ENCODE results near the gene SPDEF.

SPDEF gene

DNA sequence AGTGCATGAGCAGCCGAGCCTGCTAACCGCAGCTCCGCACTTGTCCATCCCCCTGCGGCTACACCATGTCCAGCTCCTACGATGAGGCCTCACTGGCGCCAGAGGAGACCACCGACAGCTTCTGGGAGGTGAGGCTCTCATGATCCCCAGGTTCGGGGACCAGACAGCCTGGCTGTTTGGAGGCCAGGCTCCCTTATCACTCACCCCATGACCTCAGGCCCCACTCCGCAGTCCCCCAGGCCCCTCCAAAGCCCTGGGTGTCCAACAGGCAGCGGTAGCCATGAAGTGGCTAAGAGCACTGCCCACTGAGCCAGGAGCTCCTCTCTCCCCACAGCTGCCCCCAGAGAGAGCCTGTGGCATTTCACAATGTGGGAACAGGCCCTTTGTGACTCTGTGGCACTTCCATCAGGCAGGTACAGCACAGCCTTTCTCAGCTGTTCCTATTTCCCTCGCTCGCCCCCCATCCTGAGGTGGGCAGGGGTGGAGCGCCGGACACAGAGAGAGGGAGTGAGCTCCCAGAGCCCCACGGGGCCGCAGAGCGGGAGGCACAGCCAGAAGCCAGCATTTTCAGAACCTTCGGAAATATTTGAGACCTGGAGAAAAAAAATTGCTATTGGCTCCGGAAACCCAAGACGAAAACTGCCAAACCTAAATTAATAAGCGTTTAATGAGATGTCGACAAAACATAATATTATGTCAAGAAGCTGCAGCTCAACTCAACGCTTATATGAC lies 29.7 kb downstream of the SPDEF start:
- peak in 1 of 2 experiments; percentile 14 for DNase-seq

DNA sequence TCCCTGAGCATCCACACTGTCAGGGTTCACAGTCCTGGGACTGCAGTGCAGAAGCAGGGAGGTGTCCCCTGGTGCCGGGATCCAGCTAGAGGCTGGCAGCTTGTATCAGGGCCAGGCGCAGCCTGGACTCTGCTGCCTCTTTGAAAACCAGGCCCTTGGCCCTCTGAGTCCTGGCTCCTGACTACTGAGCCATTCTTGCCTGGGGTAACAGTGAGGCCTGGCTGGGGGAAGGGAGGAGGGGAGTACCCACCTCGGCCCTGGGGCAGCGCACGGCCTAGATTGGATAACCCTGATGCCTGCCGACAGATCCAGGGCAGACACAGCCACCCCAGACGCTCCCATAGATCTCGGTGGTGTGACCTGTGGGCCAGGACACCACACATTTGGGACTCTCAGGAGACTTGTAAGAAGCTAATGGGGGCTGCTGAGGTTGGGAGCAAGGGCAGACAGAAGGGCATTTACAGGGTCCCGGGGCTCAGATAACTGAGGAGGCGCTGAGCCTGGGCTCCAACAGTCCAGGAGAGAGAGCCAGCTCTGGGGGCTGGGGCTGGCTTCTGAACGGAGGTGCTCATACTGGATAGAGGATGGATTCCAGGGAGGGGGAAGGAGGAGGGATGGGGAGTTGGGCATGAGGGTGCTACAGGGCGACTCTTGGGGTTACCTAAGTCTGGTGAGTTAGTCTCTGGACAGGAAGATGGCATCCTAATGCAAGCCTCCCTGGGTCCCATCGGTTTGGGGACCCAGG lies 30.5 kb downstream of the SPDEF start:
- no peak for DNase-seq

DNA sequence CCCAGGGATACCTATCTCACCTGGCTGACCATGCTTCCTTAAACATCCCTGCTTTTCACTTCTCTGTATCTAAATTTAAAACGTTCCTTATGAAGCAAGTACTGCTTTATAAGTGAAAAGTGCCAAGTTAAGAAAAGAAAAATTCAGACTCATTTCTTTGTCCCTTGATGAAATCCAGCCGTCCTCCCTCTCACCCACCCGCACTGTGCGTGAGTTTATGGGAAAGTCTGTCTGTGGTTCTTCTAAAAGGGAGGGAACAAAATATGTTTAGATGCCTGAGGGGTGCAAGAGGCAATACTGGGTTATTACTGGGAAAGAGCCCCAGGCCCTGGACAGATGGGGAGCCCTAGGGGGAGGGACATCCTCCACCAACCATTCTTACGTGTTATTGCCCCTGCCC lies 31.2 kb downstream of the SPDEF start:
- no peak for DNase-seq

DNA sequence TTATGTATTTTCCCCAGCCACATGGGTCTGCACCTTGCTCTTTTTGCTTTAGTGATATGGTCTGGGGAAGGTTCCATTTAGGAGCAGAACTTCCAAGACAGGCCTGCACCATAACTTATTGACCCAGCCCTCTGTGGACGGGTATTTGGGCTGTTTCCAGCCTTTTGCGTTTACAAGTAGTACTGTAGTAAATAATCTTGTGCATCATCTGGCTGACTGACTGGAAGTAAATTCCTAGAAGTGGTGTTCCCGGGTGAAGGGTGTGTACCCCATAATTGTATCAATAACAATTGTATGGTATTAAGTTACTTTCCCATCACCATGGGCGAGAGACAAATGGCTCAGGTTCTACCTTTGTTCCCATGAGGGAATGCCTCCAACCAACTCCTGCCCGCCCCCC lies 31.6 kb downstream of the SPDEF start:
- no peak for DNase-seq

DNA sequence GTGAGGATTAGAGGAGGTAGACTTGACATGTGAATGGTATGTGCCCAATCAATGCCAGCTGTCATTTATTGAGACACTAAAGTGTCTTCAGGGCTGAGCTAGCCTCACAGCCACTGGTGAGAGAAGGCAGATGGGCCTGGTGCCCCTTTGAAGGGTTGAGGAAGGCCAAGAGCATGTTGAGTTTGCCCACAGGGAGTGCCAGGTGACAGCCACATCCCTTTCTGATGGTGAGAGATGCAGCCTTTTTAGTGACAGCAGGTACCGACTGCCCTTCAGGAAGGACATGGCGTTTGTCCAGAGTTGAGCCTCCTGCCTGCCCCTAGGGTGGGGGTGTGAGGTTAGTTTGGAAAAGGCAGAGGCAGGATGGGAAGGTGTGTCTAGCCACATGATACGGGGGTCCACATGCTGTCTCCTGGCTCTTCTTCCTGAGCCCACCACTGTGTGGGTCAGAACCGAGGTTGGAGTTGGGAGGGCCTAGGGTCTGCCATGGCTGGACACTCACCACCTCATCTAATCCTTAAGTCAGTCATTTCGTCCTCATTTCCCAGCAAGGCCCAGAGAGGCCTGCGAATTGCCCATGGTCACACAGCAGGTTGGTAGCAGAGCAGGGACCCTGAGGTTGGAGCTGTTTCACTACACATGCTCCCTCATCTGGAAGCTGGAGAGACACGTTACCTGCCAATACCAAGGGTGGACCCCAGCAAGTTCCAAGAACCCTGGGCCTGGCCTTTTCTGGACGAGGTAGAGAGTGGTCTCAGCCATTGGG lies 32.5 kb downstream of the SPDEF start:
- no peak for DNase-seq

DNA sequence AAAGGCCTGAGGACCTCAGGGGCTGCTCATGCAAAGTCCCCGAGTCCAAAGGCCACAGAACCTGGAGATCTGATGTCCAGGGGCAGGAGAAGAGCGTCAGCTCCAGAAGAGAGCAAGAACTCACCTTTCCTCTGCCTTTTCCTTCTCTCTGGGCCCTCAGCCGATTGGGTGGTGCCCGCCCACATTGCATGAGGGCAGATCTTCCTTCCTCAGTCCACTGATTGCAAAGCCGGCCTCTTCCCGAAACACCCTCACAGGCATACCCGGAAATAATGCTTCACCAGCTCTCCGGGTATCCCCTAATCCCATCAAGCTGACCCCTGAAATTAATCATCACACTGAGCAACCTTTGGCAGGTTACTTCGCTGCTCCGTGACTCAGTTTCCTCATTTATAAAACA lies 33.4 kb downstream of the SPDEF start:
- DNase-seq = no peak

DNA sequence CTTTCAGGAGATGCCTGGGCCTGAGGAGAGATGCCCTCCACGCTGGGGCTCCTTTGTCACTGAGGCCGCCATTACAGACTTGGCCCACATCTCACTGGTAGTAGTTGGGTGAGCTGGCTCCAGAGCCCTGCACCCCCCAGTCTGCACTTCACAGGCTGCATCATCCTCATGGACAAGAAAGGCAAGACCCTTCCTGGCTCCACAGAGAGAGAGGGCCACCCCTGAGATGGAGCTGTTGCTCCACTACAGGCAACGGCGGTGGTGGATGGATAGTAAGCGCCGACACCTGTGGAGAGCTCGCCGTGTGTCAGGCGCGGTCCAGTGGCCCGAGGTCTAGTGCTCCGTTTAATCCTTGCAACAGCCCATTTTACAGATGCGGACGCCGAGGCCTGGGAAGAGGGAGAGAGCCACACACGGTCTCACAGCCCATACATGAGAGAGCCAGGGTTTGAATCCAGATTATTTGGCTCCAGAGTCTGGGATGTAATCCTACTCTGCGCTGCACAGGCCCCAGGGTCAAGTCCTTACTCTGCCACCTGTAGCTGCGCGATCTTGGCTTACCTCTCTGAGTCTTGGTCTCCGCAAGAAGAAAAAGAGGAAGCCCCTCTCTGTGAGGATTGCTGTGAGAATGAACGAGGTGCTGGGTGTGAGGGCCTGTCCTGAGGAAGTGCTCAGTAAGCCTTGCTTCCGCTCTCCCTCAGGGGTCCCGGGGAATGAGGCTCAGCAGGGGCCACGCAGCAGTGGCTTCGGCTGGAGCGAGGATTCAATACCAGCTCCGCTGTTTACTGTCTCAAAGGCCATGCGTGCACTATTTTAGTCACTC lies 34.5 kb downstream of the SPDEF start:
- DNase-seq = no peak

DNA sequence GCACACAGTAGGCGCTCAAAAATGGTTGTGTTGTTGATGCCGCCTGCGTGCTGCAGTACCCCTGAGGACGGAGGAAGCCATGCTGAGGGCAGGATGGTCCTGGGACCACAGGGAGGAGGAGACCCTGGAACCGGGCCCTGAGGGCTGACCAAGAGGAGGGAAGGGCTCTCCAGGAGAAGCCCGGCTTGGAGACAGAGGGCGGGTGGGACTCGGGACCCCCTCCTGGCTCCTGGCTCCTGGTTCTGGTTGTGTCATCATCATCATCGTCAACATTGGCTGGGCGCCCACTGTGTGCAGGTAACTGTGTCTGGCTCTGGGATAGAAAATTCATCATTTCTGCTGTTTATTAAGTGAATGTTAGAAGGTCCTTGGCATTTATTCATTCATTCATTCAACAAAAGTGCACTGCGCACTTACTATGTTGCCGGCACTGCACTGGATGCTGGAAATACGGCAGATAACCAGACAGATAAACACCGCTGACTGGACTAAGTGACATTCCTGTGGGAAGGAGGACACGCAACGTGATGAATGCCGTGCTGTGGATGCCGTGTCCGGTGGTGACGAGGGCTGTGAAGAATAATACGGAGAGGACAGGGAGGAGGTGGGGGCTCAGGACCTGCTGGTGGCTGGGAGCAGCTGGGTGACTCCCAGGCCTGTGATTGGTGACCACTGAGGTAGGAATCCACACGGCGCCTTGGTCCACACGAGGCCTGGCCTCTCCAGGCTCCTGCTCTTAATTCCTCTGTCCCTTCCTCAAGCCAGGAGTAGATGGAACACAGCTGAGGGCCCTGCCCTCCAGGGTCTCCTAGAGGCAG lies 35.3 kb downstream of the SPDEF start:
- DNase-seq = no peak

DNA sequence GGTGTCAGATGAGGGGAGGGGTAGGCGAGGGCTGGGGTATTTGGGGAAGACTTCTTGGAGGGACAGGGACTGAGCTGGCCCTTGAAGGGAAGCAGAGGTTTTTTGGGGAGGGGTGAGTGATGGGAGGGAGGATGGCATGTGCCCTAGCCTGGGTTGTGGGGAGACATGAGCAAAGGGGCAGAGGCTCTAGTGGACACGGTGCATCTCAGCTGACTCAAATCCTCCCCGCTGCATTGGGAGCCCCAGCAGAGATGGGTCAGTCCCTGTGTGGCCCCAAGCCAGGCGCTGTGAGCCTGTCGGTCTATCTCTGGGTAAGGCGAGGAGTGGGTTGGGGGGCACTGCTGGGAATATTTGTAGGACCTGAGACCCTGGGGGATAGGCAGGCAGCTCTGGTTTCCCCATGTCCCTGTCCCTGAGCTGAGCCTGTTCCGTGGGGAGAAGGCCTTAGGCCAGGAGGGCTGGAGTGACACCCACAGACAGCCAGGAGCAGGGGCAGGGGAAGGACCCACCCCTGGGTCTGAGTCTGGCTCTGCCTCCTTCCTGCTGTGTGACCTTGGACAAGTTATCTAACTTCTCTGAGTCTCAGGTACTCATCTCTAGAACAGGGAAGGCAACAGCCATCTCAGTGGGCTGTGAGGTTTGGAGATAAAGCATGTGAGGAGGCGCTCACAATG lies 36.0 kb downstream of the SPDEF start:
- DNase-seq = no peak

DNA sequence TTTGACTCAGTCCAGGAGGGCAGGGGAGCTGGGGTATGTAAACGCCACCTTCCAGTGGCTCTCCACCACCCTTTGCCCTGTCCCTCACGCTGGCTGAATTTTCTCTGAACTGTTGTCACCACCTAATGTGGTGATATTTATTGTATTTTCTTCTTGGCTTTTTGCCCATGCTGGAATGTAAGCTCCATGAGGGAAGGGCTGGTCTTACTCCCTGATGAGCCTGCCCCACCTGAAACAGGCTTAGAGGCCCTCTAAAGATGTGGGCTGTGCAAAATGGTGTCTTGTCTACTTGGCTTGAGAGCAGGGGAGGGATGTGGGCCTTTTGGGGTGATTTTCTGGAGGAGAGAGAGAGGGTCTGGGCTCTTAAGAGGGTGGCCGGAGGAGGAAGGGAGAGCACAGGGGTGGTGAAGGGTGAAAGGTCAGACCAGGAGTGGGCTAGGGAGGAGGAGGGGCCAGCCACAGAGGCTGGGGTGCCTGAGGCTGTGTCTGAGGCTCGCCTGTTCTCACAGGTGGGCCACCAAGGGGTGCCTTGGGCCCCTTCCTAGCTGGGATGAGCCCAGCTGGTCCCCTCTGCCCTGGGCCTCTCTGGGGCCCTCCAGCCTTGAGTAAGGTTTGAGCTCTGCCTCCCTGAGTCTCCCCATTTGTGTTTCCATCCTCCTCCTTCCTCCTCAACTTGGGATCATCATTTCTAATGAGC lies 37.3 kb downstream of the SPDEF start:
- DNase-seq = no peak

DNA sequence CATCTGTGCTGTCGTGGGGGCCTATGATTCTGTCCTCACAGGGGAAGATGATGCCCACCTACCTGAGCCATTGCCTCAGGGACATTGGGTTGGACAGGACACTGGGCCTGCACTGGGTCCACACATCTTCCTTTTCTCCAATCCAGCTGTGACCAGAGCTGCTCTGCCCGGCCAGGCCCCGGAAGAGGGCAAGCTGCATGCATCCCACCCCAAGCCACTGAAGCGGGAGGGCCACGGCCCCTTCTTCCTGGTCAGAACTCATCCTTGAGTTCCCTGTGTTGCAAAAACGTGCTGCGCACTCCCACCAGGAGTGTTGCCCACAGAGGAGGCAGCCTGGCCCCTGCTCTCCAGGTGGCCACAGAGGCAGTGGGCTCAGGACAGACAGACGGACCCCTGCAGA lies 38.2 kb downstream of the SPDEF start:
- DNase-seq = no peak

DNA sequence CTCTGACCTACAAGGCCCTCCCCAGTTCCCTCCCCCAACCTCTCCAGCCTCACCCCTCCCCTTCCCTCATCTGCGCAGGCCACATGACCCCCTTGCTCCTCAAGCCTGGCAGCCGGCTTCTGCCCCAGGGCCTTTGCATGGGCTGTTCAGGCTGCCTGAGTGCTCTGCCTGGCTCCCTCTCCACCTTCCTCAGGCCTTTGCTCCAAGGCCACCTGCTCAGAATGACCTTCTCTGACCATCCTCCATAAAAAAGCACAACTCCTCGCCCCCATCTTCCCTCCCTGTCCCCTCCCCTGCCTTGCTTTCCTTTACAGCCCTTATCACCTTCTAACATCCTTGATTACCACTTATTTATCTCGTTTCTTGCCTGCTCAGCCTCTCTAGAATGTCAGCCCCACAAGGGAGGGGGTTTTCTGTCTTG lies 38.7 kb downstream of the SPDEF start:
- no peak for DNase-seq

DNA sequence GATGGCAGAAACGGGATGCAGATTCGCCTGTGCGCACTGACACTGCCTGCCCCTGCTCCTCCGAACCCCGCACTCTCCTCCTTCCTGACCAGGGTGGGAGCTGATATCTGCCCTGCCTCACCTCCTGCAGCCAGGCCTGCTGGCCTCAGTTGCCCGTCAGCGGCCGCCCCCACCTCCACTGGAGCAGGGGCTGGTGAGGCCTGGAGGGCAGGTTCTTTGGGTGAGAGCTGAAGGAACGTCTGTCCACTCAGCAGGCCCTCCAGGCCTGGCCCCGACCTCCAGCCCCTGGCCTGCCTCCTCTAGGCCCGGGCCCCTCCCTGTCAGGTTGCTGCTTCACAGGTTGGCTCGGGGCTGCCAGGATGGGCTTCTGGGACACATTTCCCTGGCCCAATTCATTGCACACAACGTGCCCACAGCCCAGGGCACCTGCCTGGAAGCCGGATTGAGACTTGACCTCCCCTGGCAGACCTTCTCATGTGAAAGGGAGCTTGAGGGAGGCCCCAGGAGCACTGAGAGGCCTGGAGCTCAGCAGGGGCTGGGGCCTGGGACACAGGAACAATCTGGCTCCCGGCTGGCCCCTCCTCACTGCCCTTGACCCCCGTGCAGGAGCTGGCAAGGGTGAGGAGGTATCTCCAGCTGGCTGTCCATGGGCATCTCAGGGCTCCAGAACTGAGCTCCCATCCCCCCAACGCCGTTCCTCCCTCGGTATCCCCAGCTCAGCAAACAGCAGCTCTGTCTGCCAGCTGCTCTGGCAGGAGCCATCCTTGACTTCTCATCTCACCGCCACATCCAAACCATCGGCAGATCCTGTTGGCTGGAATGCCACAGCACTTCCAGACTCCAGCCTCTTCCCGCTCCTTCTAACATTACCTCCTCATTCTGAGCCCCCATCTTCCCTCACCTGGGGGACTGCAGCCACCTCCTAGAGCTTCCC lies 39.5 kb downstream of the SPDEF start:
- peak in 1 of 2 experiments; percentile 6 for DNase-seq

DNA sequence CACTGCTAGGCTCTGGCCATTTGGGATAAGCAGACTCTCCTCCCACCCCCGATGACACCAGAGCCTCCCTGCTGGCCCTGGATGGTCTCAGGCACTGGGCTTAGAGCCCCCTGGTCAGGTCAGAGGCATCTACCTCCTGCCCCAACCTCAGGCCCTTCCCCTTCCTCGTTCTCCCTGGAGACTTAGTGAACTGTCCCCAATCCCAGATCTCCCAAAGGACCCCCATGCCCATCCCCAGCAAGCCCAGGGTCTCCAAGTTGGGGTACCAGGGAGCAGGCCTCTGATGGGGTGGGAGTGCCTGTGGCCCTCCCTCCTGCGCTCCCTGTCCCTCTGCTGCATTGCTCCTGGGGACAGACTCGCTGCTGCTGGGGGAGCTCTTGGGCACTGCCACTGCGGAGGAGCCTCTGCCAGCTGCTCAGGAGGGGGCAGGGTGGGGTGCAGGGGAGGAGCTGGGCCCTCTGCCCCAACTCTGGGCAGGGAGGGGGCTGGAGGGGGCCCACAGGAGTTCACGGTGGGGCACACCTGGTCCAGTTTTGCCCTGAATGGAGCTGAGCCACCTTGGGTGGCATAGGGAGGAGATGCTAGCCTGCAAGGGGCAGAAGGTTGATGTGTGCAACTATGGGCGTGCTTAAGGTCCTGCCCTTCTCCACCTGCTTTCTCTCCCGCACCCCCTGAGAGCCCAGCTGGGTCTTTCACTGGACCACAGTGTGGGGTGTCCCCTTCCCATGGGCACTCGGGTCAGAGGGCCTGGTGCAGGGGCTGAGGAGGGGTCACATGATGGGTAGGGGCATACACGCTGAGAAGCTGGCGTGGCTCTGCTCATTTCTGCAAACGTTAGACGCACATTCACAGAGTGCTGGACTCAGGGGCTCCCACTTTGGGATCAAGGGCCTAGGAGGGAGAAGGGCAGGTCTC lies 40.4 kb downstream of the SPDEF start:
- DNase-seq = no peak

DNA sequence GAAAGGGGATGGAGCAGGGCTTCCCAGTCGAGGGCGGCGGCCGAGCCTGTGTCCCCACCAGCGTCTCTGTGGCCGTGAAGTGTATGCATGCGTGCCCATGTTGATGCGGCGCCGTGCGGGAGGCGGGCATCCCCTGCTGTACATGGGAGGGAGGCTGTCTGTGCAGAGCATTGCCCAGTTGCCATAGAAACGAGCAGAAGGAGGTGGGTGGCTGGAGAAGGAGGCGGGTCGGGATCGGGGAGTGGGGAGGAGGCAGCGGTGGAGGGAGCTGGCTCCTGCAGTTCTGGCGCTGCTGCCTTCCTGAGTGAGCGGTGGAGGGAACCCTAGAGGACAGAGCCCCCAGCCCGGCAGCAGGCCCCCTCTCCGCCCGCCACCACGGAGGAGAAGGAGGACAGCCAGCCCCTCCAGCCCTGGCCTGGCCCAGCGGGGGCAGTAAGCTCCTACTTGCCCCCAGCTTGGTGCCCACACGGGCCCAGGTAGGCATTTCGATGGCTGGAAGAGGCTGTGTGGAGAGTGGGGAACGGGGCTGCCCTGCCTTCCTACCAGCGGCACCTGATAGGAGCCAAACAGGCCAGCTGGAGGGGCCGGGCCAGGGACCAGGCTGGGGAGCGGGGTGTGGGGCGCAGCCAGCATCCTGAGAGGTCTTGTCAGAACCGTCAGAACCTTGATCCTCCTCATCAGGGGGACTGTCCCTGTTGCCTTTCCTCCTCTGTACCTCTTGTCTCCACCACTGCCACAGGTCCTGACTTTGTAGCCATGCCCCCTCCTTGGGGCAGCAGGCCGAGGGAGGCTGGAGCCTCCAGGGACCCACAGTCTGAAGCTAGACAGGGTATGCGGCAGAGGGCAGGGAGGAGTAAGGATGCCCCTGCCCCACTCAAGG lies 41.3 kb downstream of the SPDEF start:
- DNase-seq = no peak

DNA sequence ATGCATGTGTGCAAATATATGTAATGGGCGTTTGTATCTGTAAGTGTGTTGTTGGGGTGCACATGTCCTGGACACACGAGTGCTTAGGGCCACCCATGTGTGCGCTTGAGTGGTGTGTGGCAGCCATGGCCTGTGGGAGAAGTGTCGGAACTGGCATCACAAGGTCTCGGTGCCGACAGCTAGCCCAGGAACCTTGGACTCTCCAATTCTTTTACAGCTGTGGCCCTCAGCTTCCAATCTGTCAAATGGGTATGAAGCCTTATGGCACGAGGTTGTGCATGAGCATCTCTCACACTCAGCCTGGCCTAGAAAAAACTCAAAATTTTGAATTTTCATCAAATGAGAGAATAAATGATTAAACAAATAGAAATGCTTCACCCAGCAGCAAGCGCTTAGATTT lies 42.0 kb downstream of the SPDEF start:
- DNase-seq = no peak

DNA sequence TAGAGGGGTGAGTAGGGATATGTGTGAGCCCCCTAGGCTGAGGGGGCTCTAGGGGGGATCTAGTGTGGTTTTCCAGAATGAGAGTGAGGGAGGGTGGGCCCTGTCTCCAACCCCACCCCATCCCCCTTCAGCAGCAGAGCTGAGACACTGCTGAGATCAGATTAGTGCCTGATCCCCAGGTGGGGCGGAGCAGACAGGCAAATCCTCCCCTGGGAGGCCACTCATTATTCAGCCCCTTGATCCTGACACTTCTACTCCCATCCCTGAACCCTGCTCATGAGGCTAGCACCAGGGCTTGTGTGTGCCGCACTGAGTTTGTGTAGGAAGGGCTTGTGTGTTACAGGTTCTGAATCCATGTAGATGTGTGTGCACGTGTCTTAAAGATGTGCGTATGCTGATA lies 42.5 kb downstream of the SPDEF start:
- no peak for DNase-seq

Measured in SHP77 (cell line).